IPS-NIHi7 (cell line): ENCODE results near the gene PKDREJ.
"Not testable (repeated sequence)": the region's sequence is repeated elsewhere in the genome, so short reads cannot be mapped to it uniquely, and the experiment has no call there.

ENCODE experiments used
- DNase-seq: peaks from one replicate; pipeline ENCODE4 v3.0.0; 2012; ENCODE audit warnings: mixed read lengths; ENCODE audit errors: extremely low spot score

Gene PKDREJ

DNA sequence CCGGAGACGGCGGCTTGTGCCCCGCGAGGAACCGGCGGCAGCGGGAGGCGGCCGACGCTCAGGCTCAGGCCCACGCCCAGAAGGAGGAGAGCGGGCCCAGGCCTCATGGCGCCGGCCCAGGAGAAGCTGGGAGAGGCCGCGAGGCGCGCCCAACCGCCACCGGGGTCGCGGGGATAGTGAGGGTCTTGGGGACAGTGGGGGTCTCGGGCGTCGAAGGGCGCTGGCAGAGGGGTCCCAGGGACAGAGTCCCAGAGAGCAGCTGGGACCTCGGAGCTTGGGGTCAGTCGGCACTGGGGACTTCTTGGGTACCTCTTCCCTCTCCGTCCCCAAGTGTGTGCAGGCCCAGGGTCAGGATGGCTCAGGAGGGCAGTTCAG, at the start of gene PKDREJ:
PKDREJ (minus strand) TSS at position 128 of the 375 bp plus-strand sequence; CDS start at position 107, 21 bp downstream.
- no peak for DNase-seq

DNA sequence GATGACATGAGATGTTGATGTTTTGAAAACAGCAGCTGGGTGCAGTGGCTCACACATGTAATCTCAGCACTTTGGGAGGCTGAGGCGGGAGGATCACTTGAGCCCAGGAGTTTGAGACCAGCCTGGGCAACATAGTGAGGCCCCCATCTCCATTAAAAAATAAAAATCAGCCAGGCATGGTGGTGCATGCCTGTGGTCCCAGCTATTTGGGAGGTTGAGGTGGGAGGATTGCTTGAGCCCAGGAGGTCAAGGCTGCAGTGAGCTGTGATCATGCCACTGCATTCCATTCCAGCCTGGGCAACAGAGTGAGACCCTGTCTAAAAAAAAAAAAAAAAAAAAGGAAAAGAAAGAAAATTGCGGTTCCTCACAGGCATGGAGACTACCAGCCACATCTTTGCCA, 49.7 kb upstream of the PKDREJ start:
- not testable (repeated sequence) for DNase-seq

DNA sequence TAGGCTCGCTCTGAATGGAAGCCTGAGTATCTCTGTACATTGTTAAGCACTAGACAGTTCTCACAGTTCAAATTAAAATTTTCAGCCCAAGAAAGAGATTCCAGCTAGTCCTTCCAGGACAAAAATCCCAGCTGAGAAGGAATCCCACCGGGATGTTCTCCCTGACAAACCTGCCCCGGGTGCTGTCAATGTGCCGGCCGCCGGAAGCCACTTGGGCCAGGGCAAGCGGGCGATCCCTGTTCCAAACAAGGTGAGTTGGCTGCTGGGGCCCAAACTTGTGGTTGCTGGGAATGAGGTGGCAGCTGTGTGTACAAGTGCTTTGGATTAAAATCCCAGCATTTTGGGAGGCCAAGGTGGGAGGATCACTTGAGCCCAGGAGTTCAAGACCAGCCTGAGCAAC, 48.9 kb upstream of the PKDREJ start:
- DNase-seq: no peak

GRCh38 chr22:46309526-46310085, 46.5 kb upstream of the PKDREJ start:
- DNase-seq: no peak

GRCh38 chr22:46308283-46308988, 45.3 kb upstream of the PKDREJ start:
- no peak for DNase-seq

DNA sequence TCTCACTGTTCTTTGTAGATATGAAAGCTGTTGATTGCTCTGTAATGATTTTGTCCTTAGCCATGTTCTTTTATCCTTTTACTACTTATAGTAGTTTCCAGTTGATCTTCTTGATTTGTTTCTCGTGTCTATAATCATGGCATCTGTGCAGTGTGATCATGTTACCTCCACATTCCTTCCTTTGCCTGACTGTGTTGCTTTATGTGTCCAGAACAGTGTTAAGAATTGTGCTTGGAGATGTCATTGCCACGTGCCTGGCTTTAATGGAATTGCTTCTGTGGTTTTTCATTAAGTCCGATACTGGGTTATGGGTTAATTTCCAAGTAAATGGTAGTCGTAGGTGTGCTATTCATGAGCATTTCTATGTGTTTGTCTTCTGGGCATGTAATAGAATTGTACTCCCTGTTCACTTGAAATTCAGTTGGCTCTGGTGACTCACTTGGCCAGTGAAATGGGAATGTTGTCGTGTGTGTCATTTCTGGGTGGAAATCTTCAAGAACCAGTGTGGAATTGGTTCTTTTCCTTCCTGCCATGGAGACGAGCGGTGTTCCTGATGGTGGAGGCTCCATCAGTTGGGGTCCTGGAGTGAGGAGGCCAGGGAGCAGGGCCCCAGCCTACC, 40.3 kb upstream of the PKDREJ start:
- no peak for DNase-seq

DNA sequence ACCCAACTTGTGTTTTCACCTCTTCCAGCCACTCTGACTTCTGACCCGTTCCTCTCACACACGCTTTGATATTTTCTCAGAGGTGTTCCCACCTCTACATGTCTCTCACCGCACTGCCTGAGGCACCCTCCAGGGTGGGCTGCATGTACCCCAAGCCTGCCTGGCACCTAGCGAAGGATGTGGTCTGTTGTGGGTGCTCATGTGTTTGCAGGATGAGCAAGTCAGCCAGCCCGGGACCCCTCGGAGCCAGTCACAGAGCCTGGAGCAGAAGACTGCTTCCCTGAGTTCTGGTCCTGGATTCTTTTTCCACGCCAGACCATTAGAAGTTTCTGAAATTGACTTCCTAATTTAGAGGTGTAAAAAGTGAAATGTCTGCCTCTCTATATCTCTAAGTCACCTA, 37.3 kb upstream of the PKDREJ start:
- no peak for DNase-seq

- DNase-seq: no peak
Measured at GRCh38 chr22:46299101-46299500, 36.0 kb upstream of the PKDREJ start.

- DNase-seq: peak; percentile 43
Measured at GRCh38 chr22:46297151-46297812, 34.1 kb upstream of the PKDREJ start.

DNA sequence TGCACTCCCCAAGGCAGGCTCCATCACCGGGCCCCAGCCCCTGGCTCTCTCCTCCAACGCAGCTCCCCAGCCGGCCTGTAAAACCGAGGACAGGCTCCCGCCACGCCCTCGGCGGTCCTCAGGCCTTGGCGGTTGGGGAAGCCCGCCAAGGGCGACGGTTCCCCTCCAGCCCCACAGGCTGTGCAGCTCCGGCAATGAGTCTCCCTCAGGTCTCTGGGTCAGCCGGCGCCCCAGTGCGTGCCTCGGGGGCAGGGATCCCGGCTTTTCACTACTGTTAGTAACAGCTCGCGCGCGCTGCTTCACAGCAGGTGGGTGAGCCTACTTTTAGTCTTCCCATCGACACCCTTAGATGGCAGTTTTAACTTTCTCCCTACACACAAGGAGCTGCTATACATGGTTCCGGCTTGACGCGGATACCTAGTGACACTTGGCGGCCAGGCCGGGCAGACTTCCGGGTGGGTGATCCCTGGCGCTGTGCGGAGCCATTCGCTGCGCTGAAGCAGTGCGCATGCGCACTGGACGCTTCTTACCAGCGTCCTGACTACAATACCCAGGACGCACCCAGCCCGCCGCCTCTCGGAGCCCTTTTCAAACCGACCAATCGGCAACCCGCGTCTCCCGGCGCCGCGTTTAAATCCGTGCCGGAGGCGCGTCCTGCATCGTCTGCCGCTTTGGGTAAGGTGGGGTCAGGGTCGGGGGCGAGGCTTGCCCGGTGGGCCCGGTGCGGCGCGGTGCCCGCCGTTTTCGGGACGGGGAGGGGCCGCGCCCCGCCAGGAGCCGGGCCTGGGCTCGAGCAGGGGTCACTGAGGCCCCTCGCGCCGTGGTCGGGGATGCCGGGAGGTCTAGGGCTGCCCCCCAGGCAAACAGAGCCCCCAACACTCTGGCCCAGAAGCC, 33.4 kb upstream of the PKDREJ start, which contains the start of gene GTSE1:
GTSE1 (plus strand) TSS at position 614 of the 894 bp plus-strand sequence. CDS start 531 bp downstream, outside the sequence.
- peak; percentile 100 for DNase-seq

DNA sequence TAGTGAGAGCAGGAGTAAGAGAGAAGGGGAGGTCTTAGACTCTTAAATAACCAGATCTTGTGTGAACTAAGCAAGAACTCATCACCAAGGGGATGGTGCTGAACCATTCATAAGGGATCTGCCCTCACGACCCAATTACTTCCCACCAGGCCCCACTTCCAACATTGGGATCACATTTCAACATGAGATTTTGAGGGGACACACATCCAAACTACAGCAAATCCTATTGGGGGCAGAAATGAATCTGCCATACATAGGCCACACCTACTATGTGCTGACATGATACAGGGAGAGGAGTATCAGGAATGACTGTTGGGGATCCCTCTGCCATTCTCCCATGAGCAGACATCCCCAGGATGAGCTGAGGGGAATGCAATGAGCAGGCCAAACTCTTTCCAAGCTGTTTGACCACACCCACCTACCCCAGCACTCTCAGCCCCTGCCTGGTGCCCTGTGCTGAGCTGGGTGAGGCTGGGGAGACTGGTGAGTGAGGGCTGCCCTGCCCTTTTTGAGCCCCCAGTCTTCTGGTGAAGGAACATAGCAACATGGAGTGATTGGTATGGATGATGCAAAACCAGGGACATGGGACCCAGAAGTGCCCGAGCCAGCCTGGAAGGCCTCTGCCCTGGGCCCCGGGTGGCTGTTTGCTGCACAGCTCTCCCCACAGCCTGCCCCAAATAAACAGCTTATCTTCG, 32.3 kb upstream of the PKDREJ start:
- DNase-seq: no peak

DNA sequence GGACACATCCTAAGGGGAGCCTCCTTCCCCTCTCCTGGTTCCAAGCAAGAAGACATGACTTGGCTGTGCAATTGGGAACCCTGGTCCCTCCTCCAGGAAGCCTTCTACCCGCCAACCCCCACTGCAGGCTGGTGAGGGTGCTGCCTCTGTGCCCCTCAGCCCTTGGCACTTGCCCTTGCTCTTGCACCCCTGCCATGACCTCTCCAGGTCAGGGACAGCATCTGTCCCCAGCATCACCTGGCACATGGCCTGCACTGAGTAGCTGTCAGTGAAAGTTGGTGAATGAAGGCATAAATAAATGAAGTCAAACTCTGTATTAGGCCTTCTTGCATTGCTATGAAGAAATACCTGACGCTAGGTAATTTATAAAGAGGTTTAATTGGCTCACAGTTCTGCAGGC, 31.6 kb upstream of the PKDREJ start:
- DNase-seq: no peak

DNA sequence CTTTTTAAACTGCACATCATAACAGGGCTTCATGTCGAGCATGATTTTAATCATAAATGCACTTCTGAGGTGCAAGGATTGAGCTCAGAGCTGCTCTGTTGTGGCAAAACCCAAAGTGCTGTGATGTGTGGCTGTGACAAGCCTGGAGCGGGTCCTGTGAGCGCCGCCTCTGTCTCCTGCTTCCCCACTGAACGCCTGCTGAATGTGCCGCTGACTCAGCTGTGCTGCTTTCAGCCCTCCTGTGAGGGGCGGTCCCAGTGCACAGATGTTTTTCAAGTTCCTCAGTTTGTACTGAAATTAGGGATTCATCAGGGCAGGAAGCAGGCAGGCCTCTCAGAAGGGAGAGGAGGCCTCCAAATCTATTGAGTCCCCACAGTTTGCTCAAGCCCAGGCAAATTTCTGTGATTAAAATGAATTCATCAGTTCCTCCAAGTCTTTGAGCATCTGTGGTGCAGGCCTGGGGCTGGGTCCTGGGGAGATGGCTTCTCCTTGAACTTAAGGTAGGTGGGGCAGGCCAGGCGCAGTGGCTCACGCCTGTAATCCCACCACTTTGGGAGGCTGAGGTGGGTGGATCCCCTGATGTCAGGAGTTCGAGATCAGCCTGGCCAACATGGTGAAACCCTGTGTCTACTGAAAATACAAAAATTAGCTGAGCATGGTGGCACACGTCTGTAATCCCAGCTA, 30.6 kb upstream of the PKDREJ start:
- no peak for DNase-seq

DNA sequence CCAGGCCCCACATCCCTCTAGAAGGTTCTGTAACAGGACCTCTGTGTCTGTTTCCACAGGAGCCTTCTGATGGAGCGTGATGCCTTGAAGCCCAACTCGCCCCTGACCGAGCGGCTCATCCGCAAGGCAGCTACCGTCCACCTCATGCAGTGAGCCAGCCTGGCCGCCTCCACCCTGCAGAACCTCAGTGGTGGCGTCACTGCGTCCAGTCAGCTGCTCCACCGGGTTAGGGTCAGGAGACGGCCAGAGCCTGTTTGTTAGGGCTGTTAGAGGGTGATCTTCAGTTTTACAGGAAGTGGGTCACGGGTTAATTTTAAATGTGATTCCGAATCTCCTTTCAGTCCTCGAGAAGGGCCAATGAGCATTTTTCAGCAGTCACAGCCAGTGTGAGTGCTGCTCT, 29.6 kb upstream of the PKDREJ start:
- DNase-seq: no peak

GRCh38 chr22:46292173-46292572, 29.0 kb upstream of the PKDREJ start:
- DNase-seq: no peak

DNA sequence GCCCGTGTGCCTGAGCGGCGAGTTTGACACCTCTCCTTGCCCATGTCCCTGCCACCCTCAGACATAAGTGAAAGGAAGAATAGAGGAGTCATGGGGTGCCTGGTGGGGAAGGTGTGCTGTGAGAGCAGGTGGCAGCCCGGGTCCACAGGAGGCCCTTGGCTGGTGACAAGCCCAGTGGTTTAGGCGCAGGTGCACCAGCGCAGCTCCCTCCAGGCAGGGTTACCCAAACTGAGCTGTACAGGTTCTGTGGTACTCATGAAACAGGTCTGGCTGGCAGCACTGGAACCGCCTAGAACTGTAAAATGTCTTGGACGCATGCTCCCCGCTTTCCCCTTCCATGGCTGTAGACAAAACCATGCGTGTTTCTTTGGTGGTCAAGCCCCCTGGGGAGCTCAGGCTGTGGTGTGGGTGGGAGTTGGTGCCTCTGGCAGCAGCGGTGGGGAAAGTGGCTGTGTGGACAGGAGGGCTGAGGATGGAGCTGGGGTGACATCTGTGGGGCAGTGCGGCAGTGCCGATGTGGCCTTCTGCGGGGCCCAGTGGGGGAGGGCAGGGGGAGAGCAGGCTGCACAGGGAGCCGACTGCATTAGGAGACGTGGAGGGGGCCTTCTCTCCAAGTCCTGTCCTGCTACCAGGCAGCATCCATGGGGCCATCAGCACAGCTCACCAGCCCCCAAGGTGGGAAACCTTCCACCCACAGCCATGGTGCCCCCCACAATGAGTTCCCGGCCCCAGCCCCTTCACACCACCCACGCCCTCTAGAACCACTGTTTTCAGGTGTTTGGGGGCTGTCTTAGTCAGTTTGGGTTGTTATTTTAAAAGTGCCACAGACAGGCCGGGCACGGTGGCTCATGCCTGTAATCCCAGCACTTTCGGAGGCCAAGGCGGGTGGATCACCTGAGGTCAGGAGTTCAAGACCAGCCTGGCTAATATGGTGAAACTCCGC, 28.0 kb upstream of the PKDREJ start:
- DNase-seq: no peak

DNA sequence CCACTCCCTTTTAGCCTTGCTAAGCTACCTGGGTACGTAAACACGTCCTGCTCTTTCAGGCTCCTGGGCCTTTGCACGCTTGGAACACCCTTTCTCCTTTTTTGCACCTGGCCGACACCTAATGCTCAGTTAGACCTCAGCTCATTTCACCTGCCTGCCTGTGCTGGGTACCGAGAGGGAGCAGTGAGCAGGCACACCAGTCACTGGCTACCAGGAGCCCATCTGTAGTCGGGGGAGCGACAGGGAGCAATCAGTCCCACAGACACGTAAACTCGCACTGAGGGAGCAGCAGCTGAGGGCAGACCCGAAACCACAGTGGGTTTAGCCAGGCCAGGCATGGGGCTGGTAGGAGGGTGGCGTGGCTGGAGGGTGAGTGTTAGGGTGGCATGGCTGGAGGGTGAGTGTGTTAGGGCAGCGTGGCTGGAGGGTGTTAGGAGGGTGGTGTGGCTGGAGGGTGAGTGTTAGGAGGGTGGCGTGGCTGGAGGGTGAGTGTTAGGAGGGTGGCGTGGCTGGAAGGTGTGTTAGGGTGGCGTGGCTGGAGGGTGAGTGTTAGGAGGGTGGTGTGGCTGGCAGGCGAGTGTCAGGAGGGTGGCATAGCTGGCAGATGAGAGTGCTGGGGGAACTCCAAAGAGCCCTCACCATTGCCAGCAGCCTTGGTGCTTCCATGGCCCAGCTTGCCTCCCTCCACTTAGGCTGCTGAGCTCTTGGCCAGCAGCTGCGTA, 27.1 kb upstream of the PKDREJ start:
- DNase-seq: no peak

- DNase-seq: no peak
Measured at GRCh38 chr22:46289244-46289891, 26.2 kb upstream of the PKDREJ start.
